ENCODE measurements around the gene ELP4. TPM values are rescaled to one million over a fixed set of nuclear protein-coding genes. Genes with fewer than 3 reads are reported as not detected.

Gene ELP4
- total RNA-seq, 2 donors from 2014 or later = 16.9 TPM

DNA sequence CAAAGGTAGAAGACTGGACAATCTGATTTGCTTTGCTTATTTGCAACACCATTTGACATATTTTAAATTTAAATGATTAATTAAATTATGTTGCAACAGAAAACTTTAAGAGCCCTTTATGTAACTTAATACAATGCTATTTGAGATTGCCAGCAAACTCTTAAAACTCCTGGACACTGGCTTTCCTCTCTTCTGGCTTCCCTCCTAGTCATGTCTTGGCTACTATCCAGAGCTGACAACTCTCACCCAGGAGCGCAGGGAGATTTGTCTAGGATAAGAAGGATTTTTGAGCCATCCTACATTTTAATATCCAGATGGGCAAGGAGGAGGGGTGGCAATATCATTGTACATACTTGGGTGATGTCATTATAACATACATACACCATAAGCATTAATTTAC is 134.3 kb downstream of the ELP4 start:
- H3K27me3 ChIP-seq (replicated peaks; ENCODE audit: insufficient read depth) = no peaks in the 10 kb centered on the region
- H3K4me3 ChIP-seq = no peak overlapping the region
- no peak overlapping the region for H3K27ac ChIP-seq
- no peaks in the 10 kb centered on the region for H3K9me3 ChIP-seq
- peaks cover 3 to 10% of the 10 kb centered on the region in 2 donors for H3K4me1 ChIP-seq (ENCODE audit: control insufficient read depth in 1 of 2, low read depth in 2 of 2)
- DNase-seq (ENCODE audit: low spot score) (no peak), ATAC-seq (ENCODE audit: insufficient number of reproducible peaks, low FRiP score, low read depth) (no peak)
- TF ChIP-seq, protein P1, sequence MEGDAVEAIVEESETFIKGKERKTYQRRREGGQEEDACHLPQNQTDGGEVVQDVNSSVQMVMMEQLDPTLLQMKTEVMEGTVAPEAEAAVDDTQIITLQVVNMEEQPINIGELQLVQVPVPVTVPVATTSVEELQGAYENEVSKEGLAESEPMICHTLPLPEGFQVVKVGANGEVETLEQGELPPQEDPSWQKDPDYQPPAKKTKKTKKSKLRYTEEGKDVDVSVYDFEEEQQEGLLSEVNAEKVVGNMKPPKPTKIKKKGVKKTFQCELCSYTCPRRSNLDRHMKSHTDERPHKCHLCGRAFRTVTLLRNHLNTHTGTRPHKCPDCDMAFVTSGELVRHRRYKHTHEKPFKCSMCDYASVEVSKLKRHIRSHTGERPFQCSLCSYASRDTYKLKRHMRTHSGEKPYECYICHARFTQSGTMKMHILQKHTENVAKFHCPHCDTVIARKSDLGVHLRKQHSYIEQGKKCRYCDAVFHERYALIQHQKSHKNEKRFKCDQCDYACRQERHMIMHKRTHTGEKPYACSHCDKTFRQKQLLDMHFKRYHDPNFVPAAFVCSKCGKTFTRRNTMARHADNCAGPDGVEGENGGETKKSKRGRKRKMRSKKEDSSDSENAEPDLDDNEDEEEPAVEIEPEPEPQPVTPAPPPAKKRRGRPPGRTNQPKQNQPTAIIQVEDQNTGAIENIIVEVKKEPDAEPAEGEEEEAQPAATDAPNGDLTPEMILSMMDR (IDR thresholded peaks at IDR 0.05) = no peak
- no peaks in the 10 kb centered on the region for H3K36me3 ChIP-seq

GRCh38 chr11:31645747-31646146 is 136.2 kb downstream of the ELP4 start:
- TF ChIP-seq, protein P1 (IDR thresholded peaks at IDR 0.05) = no peak
- peak; percentile 77 for ATAC-seq (ENCODE audit: insufficient number of reproducible peaks, low FRiP score, low read depth)
- no peak overlapping the region for H3K27ac ChIP-seq
- no peaks in the 10 kb centered on the region for H3K36me3 ChIP-seq
- H3K4me3 ChIP-seq = no peak overlapping the region
- no peaks in the 10 kb centered on the region for H3K9me3 ChIP-seq
- no peaks in the 10 kb centered on the region for H3K27me3 ChIP-seq (replicated peaks; ENCODE audit: insufficient read depth)
- H3K4me1 ChIP-seq (ENCODE audit: control insufficient read depth in 1 of 2, low read depth in 2 of 2) = peaks cover 3 to 10% of the 10 kb centered on the region in 2 donors
- no peak for DNase-seq (ENCODE audit: low spot score)

DNA sequence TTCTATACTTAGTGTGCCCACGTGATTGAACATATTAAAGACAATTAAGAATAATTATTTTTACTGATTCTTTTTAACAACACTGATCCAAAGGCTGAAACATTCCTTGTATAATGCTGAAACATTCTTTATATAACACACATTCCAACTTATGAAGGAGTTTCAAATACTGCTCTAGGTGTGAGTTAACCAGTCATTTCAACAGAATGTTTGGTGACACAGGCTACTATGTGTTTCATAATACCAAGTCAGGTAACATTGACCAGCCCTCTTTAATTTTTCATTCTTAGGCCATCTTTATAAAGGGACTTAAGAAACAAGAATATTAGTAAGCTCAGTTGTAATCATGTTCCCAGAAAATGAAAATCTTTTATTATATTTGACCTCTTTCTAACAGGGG is 136.6 kb downstream of the ELP4 start:
- TF ChIP-seq, protein P1 (IDR thresholded peaks at IDR 0.05) = no peak
- Histone ChIP-seq H3K27me3 (replicated peaks; ENCODE audit: insufficient read depth) (no peaks in the 10 kb centered on the region), H3K36me3 (no peaks in the 10 kb centered on the region), H3K27ac (no peak overlapping the region), H3K4me1 (ENCODE audit: control insufficient read depth in 1 of 2, low read depth in 2 of 2) (peaks cover 3 to 10% of the 10 kb centered on the region in 2 donors), H3K4me3 (no peak overlapping the region), H3K9me3 (no peaks in the 10 kb centered on the region)
- DNase-seq (ENCODE audit: low spot score) = no peak
- ATAC-seq (ENCODE audit: insufficient number of reproducible peaks, low FRiP score, low read depth) = no peak

GRCh38 chr11:31649129-31649966 is 139.8 kb downstream of the ELP4 start:
- H3K36me3 ChIP-seq = no peaks in the 10 kb centered on the region
- peaks cover 3 to 10% of the 10 kb centered on the region in 2 donors for H3K4me1 ChIP-seq (ENCODE audit: control insufficient read depth in 1 of 2, low read depth in 2 of 2)
- ATAC-seq (ENCODE audit: insufficient number of reproducible peaks, low FRiP score, low read depth) = no peak
- no peak for DNase-seq (ENCODE audit: low spot score)
- H3K9me3 ChIP-seq = no peaks in the 10 kb centered on the region
- no peak overlapping the region for H3K4me3 ChIP-seq
- TF ChIP-seq, protein P1 (IDR thresholded peaks at IDR 0.05) = no peak
- H3K27ac ChIP-seq = no peak overlapping the region
- no peaks in the 10 kb centered on the region for H3K27me3 ChIP-seq (replicated peaks; ENCODE audit: insufficient read depth)

DNA sequence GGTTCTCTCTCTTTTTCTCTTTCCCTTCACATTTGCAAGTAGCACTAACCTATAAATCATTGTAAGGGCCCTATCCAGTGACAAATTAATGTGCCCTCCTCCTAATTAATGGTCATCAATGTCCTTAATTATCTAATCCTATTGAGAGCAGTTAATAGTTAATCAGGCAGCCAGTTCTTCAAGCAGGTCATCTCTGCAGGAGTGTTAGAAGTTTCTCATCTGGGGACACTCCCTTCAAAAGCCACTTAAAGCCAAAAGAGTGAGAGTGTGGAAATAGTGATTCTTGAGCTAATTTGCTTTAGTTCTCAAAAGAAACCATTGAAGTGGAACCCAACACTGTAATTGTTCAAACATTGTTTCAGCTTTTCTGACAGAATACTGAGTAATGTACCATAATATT is 141.6 kb downstream of the ELP4 start:
- no peak overlapping the region for H3K4me3 ChIP-seq
- H3K36me3 ChIP-seq = no peaks in the 10 kb centered on the region

More for the DNA sequence above, 141.6 kb downstream of the ELP4 start:
- Histone ChIP-seq H3K4me1 (ENCODE audit: control insufficient read depth in 1 of 2, low read depth in 2 of 2) (peaks cover 3% of the 10 kb centered on the region in 2 donors), H3K9me3 (no peaks in the 10 kb centered on the region), H3K27ac (no peak overlapping the region), H3K27me3 (replicated peaks; ENCODE audit: insufficient read depth) (no peaks in the 10 kb centered on the region)
- DNase-seq (ENCODE audit: low spot score) (no peak), ATAC-seq (ENCODE audit: insufficient number of reproducible peaks, low FRiP score, low read depth) (no peak)
- TF ChIP-seq, protein P1 (IDR thresholded peaks at IDR 0.05) = no peak

Data from thoracic aorta (tissue), 2 donors.